Mesendoderm (in vitro differentiated cells): ENCODE measurements around the gene PEX16.

Source experiments
- DNase-seq: peaks from one replicate; pipeline ENCODE4 v3.0.0; 2013
- H2AK5ac ChIP-seq: 2 replicates; pipeline ENCODE4 v1.6.1; 2013; ENCODE audit warnings: low read length, inconsistent platforms
- H2BK120ac ChIP-seq: 2 replicates; pipeline ENCODE4 v1.6.1; 2013; ENCODE audit warnings: low read depth, mild to moderate bottlenecking, low read length, moderate library complexity, mixed read lengths
- H2BK15ac ChIP-seq: replicated peaks from 2 replicates; pipeline ENCODE4 v1.6.1; 2013; ENCODE audit warnings: low read depth, mild to moderate bottlenecking, moderate library complexity
- H2BK5ac ChIP-seq: 2 replicates; pipeline ENCODE4 v1.6.1; 2013; ENCODE audit warnings: low read length, inconsistent platforms
- H3K18ac ChIP-seq: 2 replicates; pipeline ENCODE4 v1.6.1; 2013; ENCODE audit warnings: mild to moderate bottlenecking, low read length, mixed read lengths
- H3K23ac ChIP-seq: one replicate; pipeline ENCODE4 v1.6.1; 2013; ENCODE audit warnings: low read length
- H3K27ac ChIP-seq: 2 replicates; pipeline ENCODE4 v1.5.1; 2013; ENCODE audit warnings: low read depth, mild to moderate bottlenecking, inconsistent platforms, low read length, moderate library complexity
- H3K27me3 ChIP-seq: 2 replicates; pipeline ENCODE4 v1.6.1; 2013; ENCODE audit warnings: low read length, control low read depth, mild to moderate bottlenecking, inconsistent platforms; ENCODE audit not compliant: insufficient read depth, poor library complexity
- H3K36me3 ChIP-seq: 2 replicates; pipeline ENCODE4 v1.6.1; 2013; ENCODE audit warnings: low read length, inconsistent platforms; ENCODE audit not compliant: control insufficient read depth, insufficient read depth
- H3K4ac ChIP-seq: one replicate; pipeline ENCODE4 v1.6.1; 2013; ENCODE audit warnings: low read depth, mild to moderate bottlenecking, low read length, moderate library complexity
- H3K4me1 ChIP-seq: 2 replicates; pipeline ENCODE4 v1.6.1; 2013; ENCODE audit warnings: low read depth, low read length, inconsistent platforms; ENCODE audit not compliant: control insufficient read depth
- H3K4me2 ChIP-seq: 2 replicates; pipeline ENCODE4 v1.6.1; 2013; ENCODE audit warnings: low read length
- H3K4me3 ChIP-seq: 2 replicates; pipeline ENCODE4 v1.5.1; 2013; ENCODE audit warnings: mild to moderate bottlenecking, low read length
- H3K56ac ChIP-seq: one replicate; pipeline ENCODE4 v1.6.1; 2013; ENCODE audit warnings: low read length
- H3K79me1 ChIP-seq: 2 replicates; pipeline ENCODE4 v1.6.1; 2013; ENCODE audit warnings: low read length, inconsistent platforms
- H3K79me2 ChIP-seq: 2 replicates; pipeline ENCODE4 v1.6.1; 2013; ENCODE audit warnings: mild to moderate bottlenecking, low read length; ENCODE audit not compliant: control insufficient read depth, insufficient read depth
- H3K9ac ChIP-seq: 2 replicates; pipeline ENCODE4 v1.6.1; 2013; ENCODE audit warnings: low read length, inconsistent platforms
- H4K5ac ChIP-seq: one replicate; pipeline ENCODE4 v1.6.1; 2013; ENCODE audit warnings: low read length
- H4K8ac ChIP-seq: one replicate; pipeline ENCODE4 v1.6.1; 2013; ENCODE audit warnings: low read depth, mild to moderate bottlenecking, control low read depth, low read length, moderate library complexity
- WGBS: extraction: QIAGEN DNeasy Blood & Tissue Kit; methylation state at CpG from one replicate; pipeline ENCODE4 v1.1.7; 2013; ENCODE audit warnings: low lambda C conversion rate, missing lambda C conversion rate; ENCODE audit not compliant: insufficient coverage; ENCODE audit errors: extremely low coverage; 5-methylcytosine and 5-hydroxymethylcytosine counted together

Gene PEX16

DNA sequence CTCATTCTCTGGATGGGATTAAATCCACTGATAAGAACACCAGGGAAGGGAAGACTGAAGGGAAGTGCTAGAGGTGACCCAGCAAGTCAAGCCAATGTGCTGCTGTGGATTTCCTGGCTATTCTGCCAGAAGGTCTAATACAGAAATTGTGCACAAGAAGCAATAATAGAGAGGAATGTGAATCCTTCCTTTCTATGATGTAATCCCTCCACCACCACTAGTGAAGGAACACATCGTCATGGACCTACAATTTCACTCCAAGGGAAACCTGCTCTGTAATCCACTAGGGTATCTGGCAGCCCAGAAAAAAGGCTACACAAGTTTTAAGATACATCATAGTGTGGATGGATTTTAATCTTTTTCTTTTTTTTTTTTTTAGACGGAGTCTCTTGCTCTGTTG, 22.2 kb upstream of the PEX16 start:
- Histone ChIP-seq H3K4me3 (no peak overlapping the region), H3K27ac (no peak overlapping the region), H3K4me1 (no peaks in the 10 kb centered on the region), H3K27me3 (no peaks in the 10 kb centered on the region), H3K4me2 (no peak overlapping the region), H3K18ac (no peak overlapping the region), H3K79me1 (no peaks in the 10 kb centered on the region), H3K36me3 (no peaks in the 10 kb centered on the region), H3K79me2 (no peaks in the 10 kb centered on the region), H2BK120ac (no peak overlapping the region), H3K56ac (no peak overlapping the region), H2BK15ac (no peak overlapping the region), H2AK5ac (no peak overlapping the region), H4K5ac (no peak overlapping the region), H3K9ac (no peak overlapping the region), H2BK5ac (no peak overlapping the region), H3K23ac (no peak overlapping the region), H4K8ac (no peak overlapping the region), H3K4ac (no peak overlapping the region)
- no peak for DNase-seq
- no CpG with 5 or more reads among the region's 2 CpGs for WGBS

DNA sequence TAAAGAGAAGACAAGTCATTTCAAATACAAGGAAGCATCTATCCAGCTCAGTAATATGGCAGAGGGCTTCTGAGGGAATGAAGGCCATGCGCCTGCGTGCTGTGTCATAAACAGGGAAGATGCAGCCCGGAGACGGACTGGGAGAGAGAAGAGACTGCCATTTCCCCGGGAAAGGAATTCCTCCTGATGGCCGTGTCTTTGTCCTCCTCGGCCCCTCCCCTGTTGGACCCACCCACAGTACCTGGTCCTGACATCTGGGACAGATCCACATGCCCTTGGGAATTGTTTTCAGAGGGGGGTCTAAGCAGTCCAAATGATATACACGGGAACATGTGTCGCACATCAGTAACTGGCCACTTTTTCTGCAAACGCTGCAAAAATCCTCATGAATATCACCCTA, 20.2 kb upstream of the PEX16 start:
- Histone ChIP-seq H3K79me1 (no peaks in the 10 kb centered on the region), H3K27ac (no peak overlapping the region), H3K4ac (no peak overlapping the region), H3K9ac (no peak overlapping the region), H2BK5ac (no peak overlapping the region), H2BK120ac (no peak overlapping the region), H4K5ac (no peak overlapping the region), H3K4me1 (no peaks in the 10 kb centered on the region), H4K8ac (no peak overlapping the region), H3K36me3 (no peaks in the 10 kb centered on the region), H3K4me3 (no peak overlapping the region), H2BK15ac (no peak overlapping the region), H3K79me2 (no peaks in the 10 kb centered on the region), H2AK5ac (no peak overlapping the region), H3K4me2 (no peak overlapping the region), H3K23ac (no peak overlapping the region), H3K56ac (no peak overlapping the region), H3K18ac (no peak overlapping the region), H3K27me3 (no peaks in the 10 kb centered on the region)
- DNase-seq, result no peak
- WGBS, result no CpG with 5 or more reads among the region's 10 CpGs

DNA sequence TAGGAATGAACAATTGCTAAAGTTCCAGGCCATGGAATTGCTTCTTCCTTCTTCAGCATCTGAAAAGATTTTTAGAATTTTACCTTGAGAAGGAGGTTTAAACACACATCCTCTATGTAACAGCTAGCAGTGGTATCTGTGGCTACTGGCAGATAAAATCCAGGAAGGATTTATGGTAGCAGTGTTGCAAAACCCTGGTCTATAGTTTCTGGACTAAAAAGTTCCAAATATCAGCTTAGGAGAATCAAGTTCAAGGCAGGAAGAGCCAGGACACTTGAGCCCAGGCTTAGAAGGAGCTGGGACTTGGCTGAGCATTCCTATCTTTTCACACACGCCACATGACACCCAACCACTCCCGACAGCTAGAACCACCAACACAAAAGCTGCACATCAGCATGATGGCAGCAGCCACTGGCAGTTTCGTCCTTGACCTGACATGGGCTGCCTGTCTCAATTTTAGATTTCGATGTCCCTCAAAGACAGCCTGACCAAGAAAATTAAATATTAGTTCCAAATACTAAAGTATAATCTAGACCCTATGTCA, 18.9 kb upstream of the PEX16 start:
- Histone ChIP-seq H4K8ac (no peak overlapping the region), H3K9ac (no peak overlapping the region)

DNA sequence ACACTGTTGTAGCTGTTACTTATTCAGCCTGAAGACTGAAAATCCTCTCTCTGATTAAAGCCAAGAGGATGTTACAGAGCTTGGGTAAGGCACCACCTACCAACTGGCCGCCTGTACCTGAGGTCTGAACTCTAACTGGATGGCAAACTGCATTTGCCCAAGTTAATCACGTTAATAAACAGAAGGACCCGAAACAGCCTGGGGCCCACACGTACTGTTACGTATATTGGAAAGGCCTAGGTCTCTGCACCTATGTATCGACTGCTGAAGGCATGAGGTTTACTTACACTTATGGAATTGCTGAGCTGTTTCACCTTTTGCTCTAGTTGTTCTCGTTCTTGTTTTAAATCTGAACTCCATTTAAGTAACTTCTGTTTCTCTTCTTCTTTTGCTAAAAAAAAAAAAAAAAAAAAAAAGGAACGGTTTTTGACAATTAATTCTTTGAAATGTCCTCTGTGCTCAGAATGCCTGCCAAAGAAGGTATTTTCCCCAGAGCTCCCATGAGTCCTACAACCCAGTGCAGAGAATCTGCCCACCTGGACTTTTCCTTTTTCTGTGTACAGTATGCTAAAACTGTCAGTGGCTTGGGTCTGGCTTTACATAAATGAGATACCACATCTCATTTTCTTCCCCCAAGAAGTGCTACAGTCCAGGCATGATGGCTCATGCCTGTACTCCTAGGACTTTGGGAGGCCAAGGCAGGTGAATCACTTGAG, 17.8 kb upstream of the PEX16 start:
- Histone ChIP-seq H3K79me1 (no peaks in the 10 kb centered on the region), H3K18ac (no peak overlapping the region), H3K27ac (no peak overlapping the region), H3K36me3 (no peaks in the 10 kb centered on the region), H2BK5ac (no peak overlapping the region), H3K23ac (no peak overlapping the region), H2BK15ac (no peak overlapping the region), H3K4me2 (no peak overlapping the region), H3K4ac (no peak overlapping the region), H3K79me2 (no peaks in the 10 kb centered on the region), H3K56ac (no peak overlapping the region), H2BK120ac (no peak overlapping the region), H4K5ac (no peak overlapping the region), H4K8ac (no peak overlapping the region), H2AK5ac (no peak overlapping the region), H3K27me3 (no peaks in the 10 kb centered on the region), H3K4me3 (no peak overlapping the region), H3K4me1 (no peaks in the 10 kb centered on the region), H3K9ac (no peak overlapping the region)
- no peak for DNase-seq
- WGBS, result no CpG with 5 or more reads among the region's 8 CpGs

More for the DNA sequence above, 18.9 kb upstream of the PEX16 start:
- Histone ChIP-seq H3K4me3 (no peak overlapping the region), H3K4ac (no peak overlapping the region), H3K23ac (no peak overlapping the region), H3K36me3 (no peaks in the 10 kb centered on the region), H3K18ac (no peak overlapping the region), H3K79me1 (no peaks in the 10 kb centered on the region), H3K27me3 (no peaks in the 10 kb centered on the region), H3K27ac (no peak overlapping the region), H3K79me2 (no peaks in the 10 kb centered on the region), H2BK120ac (no peak overlapping the region), H3K56ac (no peak overlapping the region), H3K4me2 (no peak overlapping the region), H2AK5ac (no peak overlapping the region), H2BK5ac (no peak overlapping the region), H4K5ac (no peak overlapping the region), H2BK15ac (no peak overlapping the region), H3K4me1 (no peaks in the 10 kb centered on the region)
- WGBS, result no CpG with 5 or more reads among the region's 4 CpGs
- peak; percentile 33 for DNase-seq

DNA sequence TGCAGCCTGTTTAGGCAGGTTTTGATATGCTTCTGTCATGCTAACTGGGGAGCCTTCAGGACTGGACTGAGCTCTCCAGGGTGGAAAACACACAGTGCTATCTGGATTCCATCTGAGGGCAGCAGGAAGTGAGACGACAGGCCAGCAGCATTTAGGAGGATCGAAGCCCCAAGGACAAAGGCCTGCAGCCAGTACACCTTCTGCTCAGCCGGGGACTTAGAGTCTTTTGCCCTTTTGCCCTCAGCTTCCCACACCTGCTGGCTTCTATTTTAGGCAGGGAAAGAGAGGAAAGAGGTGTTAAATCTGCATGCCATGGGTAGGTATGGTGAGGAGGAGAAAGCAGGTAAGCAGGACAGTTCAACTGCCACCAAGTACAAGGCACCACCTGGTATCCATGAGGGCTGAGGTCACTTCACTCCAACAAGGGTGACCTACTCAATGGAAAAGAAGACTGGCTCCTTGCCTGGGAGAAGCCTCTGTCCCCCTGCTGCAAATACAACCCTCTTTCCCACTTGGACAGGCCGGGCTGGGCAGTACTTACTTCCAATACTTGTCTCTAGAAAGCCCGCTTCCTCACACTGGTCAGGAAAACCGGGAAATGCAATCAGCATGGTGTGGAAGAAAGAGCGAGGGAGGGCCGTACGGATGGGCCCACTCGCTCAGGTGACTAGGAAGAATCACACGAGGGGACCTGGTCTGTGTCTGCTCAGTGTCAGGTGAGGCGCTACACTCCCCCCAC, 17.1 kb upstream of the PEX16 start:
- Histone ChIP-seq H3K4me1 (no peaks in the 10 kb centered on the region), H3K23ac (no peak overlapping the region), H3K79me2 (no peaks in the 10 kb centered on the region), H3K9ac (no peak overlapping the region), H3K4me3 (no peak overlapping the region), H3K56ac (no peak overlapping the region), H4K5ac (no peak overlapping the region), H2AK5ac (no peak overlapping the region), H2BK120ac (no peak overlapping the region), H4K8ac (no peak overlapping the region), H3K18ac (no peak overlapping the region), H2BK15ac (no peak overlapping the region), H3K4me2 (no peak overlapping the region), H3K36me3 (no peaks in the 10 kb centered on the region), H3K79me1 (no peaks in the 10 kb centered on the region), H2BK5ac (no peak overlapping the region), H3K4ac (no peak overlapping the region), H3K27me3 (no peaks in the 10 kb centered on the region), H3K27ac (no peak overlapping the region)
- WGBS, result no CpG with 5 or more reads among the region's 12 CpGs
- no peak for DNase-seq
